T-helper 2 cell (primary cell): Measurements from ENCODE around the gene LAMB1.
"Not testable (repeated sequence)": the region's sequence is repeated elsewhere in the genome, so short reads cannot be mapped to it uniquely, and the experiment has no call there.

ENCODE experiments used
- DNase-seq, 5 experiments: peaks; one replicate each; pipeline versions ENCODE4 v3.0.0 to v3.0.0-alpha.2; 2012 to 2022

LAMB1 gene

DNA sequence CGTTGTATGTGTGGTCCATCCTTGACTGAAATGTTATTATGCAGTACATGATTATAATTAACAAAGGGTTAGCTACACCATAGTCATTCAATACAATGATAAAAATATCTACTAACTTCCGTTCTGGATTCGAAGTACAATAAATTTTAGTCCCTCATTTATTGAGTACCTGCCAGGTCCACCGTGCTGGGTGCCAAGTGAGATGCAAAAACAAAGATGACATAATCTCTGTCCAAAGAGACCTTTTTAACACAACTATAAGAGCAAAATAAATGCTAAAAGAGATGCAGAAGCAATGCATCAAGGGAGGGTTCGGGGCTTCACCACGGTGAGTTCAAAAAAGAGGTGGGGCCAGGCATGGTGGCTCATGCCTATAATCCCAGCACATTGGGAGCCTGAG, 33.1 kb downstream of the LAMB1 start:
- no peak for DNase-seq

DNA sequence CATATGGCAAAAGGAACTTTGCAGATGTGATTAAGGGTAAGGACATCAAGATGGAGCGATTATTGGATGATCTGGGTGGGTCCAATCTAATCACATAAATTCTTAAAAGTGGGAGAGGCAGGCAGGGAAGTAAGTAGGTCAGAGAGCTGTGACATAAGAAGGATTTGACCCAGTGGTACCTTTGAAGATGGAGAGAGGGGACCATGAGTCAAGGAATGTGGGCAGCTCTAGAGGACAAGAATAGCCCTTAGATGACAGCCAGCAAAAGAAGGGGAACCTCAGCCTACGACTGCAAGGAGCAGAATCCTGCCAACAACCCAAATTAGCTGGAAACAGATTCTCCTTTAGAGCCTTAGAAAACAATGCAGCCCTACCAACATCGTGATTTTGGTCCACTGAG, 34.5 kb downstream of the LAMB1 start:
- DNase-seq = no peak

DNA sequence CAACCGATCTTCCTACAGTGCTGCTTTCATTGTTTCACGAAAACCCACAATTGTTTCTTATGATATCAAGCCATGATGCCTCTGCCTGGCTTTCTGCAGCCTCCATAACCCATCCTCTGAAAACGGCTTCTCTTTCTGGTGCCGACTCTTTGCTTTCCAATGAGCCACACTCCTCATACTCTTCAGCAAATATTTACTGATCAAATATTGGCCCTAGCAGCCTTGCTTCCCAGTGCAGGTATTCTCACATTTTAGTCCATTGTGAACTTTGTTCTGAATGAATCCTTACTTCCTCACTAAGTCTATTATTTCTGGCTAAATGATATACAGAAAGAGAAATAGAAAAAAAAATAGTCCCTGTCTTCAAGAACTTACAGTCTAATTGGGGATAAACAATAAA, 35.5 kb downstream of the LAMB1 start:
- no peak for DNase-seq

DNA sequence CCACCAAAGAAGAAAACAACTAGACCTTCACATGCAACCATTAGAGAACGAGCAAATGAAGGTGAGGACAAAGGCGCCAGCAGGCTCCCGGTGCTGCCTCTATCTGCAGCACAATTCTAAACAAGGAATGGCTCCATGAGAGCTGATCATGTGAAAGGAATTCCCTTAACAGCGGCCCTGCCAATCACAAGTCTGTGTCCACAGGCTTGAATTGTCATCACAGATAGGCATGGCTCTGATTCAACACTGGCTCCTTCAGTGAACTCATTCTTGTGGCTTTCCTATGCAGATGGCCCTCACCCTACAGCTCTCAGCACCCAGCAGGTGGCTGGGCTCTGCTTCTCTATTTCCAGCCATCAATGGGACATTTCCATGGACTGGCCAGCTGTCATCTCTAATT, 36.2 kb downstream of the LAMB1 start:
- no peak for DNase-seq

DNA sequence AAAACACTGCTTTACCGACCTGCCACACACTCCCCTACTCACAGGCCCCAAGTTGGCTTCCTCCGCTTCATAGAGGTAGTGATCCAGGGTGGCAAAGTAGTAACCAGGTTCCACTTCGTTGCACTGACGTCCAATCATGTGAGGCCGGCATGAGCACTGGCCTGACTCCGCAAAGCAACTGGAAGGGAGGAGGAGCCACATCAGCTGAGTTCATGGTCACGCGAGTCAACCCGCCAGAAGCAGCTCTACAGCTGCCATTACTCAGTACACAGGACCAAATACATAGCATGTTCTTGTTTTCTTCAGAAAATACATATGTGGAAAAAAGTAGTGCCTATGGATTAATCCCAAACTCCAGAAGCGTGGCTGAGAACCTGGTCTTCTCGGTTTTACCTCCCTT, 38.5 kb downstream of the LAMB1 start:
- no peak for DNase-seq

DNA sequence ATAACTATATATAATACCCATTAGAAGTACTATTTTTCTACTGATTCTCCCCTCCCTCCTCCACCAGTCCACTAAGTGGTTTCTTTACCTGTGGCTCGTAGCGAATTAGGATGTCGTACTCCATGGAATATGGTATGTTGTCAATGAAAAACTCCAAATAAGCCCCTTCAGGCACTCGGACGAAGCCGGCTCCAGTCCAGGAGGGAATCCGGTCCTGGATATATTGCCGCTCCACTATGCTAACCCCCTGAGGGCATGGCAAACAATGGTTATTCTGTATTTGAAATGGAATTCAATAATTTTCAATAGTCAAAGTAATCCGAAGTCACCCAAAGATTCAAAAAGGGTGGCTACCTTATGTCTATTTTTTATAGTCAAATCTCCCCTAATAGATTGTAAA, 40.1 kb downstream of the LAMB1 start:
- DNase-seq = no peak

DNA sequence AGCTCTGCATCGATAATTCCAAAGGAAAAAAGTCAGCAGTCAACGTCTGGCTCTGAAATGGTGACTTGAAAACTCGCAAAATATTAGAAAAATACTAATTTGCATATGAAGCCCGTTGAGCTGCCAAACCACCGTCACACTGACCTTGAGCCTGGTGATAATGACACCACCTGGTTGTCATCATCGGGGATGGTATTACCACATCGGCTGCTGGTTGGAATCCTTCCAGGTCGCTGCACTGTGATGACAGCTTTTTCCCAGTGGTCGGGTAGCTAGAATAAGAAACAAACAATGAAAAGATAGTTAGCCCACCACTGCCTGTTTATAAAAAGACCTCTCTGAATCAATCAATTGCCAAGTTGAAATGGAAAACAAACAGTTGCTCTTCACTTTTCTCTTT, 41.6 kb downstream of the LAMB1 start:
- DNase-seq = no peak

DNA sequence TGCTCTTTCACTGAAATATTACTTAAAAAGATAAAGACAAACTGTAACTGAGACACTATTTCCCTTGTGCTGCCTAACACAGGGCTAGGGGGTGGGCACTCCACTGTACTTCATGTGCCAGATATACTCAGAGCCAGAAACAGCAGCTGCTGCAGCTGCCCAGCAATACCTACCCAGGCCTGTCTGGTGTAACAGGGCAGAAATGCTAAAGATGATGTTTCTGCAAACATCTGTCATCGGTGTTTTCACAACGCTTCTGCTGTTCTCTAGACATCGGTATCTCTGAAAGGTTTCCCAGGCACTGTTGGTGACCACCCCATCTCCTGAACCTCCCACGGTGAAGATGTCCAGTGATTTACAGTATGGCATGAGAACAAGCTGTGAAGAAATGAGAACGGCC, 42.7 kb downstream of the LAMB1 start:
- DNase-seq = no peak

DNA sequence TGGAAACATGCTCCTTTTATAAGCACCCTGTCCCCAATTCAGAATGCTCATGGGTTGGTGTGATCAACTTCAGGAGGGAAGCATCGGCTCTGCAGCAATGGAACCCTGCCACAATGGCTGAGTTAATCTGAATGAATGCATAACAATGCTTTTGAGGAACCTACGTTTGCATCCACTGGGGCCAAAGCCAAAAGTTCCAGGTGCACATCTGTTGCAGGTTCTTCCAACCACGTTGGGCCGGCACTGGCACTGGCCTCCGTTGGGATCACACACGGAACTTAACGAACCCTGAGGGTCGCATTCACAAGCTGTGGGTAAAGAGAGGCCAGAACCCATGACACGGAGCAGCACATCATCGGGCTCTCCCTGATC, 43.4 kb downstream of the LAMB1 start:
- DNase-seq = no peak

DNA sequence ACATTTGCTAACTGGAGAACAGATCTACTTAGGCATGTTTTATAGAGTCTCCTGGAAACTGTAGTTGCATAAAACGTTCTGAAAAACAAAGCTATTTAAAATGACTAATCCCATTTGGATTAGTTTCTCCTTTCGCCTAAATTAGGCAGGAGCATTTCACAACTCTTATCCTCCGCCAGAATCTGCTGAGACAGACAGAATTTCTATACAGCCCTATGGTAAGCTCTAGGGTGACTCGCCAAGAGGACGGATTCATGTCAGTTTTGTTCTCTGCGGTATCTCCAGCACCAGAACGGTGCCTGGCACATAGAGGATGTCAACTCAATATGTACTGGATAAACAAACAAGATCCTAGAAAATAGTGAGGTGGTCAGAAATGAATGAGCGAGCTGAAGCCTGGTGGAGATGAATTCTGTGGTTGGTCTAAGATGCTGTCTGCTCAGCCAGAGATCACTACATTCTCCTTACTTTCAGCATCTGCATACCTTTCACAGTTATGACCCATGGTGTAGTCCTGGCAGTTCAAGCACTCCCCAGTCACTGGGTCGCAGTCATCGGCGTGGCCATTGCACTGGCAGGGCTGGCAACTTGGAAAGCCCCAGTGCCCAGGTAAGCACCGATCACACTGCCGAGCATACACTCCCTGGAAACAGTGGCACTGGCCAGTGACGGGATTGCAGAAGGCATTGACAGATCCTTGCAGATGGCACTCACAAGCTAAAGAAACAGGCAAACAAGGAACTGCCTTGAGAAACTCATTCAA, 44.0 kb downstream of the LAMB1 start:
- no peak for DNase-seq

DNA sequence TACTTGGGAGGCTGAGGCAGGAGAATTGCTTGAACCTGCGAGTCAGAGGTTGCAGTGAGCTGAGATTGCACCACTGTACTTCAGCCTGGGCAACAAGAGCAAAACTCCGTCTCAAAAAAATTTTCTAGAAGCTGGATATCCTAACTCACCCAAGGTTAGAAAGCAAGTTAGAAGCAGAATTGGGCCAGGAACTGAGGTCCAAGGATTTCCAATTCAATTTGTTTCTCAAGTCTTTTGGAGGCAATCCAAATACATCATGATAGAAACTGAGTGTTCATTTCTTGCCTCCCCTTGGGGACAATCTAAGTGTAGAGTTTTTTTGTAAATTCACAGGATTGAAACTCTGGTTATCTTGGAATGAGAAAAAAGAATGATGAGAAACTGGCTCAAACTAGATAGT, 45.5 kb downstream of the LAMB1 start:
- no peak for DNase-seq

DNA sequence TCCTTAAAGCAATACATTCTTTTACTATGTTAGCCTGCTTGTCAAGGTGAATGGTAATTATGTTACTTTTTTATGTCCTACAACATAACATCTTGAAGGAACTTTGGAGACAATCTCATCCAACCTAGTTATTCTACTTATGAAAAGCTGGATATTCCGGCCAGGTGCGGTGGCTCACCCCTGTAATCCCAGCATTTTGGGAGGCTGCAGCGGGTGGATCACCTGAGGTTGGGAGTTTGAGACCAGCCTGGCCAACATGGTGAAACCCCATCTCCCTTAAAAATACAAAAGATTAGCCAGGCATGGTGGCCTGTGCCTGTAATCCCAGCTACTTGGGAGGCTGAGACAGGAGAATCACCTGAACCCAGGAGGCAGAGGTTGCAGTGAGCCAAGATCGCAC, 46.0 kb downstream of the LAMB1 start:
- not testable (repeated sequence) for DNase-seq

DNA sequence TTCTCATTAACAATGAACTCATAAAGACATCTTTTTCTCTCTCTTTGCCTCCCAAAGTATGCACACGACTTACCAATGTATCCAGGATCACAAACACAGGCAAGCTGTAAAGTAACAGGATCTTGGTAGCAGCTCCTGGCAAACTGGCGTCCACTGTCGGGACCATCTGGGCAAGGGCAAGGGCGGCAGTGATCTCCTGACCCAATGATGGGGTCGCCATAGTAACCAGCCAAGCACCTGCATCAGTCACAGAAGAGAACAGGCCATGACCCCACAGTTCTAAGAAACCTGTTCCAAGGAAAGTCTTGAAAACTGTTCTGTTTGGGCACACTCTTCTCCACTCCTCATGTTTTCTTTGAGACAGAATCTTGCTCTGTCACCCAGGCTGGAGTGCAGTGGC, 47.6 kb downstream of the LAMB1 start:
- no peak for DNase-seq

DNA sequence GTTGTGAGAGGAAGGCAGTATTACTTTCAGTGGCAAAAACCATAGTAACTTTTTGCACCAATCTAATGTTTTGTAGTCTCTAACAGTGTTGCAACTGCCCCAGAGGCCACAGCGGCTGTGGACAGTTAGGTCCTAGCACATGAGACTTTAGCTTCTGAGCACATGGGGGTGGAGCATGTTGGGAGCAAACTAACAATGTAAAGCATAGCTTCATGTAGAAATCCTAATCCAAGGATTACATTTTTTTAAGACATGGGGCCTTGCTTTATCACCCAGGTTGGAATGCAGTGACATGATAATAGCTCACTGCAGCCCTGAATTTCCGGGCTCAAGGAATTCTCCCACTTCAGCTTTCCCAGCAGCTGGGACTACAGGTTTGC, 49.0 kb downstream of the LAMB1 start:
- no peak for DNase-seq

DNA sequence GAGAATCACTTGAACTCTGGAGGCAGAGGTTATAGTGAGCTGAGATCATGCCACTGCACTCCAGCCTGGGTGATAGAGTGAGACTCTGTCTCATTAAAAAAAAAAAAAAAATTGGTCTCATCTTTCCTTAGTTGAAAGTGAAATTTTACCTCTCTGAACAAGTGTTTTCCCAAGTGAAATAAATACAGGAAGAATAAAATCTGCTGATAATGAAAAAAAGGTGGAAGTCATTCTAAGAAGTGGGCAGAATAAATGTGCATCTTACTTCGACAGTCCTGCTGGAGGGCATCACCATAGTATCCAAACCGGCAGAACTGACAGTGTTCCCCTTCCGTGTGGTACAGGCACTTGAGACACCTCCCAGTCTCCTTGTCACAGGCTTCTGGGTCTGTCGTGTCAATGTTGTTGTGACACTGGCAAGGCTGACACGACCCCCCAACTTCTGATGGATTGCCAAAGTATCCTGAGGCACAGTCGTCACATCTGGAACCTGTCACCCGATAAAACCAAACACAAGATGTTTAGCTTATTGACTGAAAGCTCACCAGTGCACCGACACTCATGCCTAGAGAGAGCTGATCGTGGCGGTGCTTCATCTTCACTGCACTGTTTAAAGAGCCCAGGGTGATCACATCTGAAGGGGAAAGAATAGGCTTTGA, 49.6 kb downstream of the LAMB1 start:
- no peak for DNase-seq

DNA sequence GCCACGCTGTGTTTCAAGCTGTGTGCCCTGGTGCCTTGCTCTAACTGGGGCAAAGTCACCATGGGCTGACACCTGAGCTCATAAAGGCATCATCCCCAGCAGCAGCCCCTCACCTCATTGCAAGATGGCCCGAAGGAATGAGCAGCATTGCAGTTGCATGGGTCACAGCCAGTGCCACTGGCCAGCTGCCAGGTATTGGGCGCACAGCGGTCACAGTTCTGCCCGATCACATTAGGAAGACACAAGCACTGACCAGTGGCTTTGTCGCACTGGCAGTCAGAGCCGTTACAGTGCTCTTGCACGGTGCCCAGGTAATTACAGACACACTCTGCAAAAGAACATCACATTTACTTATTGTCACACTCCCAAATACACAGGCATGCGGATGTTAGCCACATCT, 51.1 kb downstream of the LAMB1 start:
- DNase-seq = no peak

DNA sequence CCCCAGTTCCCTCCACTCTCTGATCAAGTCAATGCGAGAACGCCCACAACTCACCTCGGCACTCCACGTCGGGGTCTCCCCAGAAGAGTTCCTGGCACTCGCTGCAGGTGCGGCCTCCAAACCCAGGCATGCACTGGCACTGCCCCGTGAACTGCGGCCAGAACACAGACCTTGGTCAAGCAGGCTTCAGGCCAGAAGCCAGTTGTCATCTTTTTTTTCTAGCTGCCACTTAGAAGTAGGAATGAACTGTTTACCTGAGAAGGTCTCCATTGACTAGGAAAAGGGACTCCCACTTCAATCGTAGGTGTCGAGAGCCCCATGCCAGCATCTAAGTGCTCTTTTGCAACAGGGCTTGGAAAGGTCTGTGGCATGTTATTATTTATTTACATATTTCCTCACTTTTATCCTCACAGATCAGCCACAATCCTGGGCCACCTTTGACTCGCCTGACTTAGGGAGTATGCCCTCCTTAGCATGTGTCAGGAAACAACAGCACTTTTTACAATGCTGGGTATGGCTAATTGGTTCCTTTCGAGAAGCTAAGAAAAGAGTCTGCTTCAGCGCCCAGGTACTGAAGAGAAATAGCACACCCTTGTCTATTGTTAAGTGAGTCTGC, 51.7 kb downstream of the LAMB1 start:
- no peak for DNase-seq

DNA sequence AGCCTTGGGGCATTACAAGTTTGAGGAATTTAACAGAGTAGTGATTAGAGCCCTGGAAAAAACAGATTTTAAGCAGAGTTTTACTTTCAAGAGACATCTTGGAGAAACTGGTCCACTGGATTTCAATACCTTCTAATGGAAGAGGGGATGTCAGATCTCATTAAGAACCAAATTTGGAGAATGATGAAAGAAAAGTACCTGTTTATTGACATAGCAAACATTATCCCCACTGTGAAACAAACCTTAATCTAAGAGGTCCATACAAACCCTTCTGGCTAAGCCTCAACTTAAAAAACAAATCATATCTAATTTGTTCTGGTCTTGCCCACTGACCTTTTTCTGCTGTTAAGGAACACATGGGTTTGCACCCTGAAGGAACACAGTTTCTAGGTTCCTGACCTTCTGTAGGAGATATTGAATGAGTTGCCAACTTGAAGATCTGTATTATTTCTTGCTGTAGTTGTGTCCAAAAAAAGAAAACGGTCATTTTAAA, 53.5 kb downstream of the LAMB1 start:
- no peak for DNase-seq

DNA sequence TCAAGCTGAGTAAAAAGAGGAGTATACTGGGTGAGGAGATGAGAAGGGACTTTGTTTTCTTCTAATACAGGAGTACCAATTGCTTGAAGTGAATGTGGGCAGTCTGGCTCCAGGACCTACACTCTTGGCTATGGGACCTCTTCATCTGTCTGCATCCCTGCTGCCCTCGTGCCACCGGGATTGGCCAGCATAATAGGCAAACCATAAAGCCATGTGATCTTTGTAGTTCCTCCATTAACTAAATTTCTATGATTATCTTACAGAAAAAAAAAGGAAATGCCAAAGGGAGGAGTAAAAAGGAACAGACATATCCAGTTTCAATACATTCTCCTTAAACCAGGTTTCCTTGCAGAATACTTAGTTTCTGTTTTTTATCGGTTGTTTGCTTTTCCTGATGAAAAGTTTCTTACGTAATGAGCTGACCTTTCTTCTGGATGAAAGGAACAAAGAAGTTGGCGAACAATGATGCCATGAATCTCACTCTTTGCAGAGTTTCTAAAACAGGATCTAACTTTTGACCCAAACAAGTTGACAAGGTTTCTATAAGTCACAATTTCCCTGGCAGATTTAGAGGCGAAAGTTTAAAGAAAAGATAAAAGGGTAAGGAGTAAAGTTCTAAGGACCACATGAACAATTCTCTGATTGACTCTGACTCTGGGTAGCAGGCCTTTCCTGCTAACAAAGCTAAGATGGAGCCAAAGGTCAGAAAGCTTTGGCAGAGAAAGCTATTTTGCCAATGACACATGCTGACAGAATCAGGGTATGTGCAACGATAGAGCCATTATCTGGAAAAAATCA, 54.1 kb downstream of the LAMB1 start:
- DNase-seq = no peak

DNA sequence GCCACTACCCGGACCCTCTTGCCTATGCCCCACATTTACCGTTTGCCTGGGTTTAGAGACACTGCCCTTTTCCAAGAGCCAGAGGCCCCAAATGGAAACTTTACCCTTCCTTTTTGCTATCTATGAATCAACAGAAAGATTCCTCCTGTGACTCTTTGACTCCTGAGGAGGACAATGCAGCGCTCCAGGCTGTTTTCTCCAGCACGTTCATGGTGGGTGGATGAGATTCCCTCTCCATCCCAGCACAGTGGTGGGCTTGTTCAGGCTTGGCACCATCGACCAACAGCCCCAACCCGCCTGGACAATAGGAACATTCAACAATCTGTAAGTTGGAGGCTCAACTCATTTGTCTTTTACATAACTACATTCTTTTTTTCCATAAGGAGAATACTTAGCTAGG, 56.1 kb downstream of the LAMB1 start:
- DNase-seq = no peak

DNA sequence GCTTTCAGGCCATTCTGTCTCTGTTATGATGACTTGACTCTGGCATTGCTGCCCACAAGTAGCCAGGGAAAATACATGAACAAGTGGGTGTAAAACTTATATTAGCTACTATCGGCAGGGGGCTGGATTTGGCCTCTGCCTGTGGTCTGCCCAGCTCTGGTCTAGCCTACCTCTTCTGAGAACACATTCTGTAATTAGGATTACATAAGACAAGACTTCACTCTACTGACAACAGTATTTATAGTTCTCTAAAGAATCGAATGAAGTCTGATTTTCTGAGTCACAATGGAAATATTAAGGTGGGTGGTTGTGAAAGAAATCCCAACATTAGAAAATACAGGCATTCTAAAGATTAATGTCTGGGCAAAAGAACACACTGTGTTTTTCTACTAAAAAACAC, 56.5 kb downstream of the LAMB1 start:
- DNase-seq = no peak

DNA sequence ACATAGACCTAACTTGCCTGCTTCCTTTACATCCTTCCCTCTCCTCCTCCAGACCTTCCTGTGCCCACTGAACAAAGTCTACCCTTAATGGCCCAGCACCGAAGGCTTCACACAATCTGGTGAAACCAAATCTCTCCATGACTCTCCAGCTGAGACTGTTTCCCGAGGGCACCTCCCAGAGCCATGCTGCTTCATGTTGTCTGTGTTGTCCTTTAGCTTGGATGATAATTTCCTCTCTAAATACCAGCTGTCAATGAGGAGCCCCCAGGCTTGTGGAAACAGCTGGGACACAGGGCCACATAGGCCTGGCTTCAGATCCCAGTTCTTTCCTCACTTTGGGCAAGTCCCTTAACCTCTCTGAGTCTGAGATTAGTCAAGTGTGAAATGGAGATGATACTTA, 57.6 kb downstream of the LAMB1 start:
- no peak for DNase-seq

DNA sequence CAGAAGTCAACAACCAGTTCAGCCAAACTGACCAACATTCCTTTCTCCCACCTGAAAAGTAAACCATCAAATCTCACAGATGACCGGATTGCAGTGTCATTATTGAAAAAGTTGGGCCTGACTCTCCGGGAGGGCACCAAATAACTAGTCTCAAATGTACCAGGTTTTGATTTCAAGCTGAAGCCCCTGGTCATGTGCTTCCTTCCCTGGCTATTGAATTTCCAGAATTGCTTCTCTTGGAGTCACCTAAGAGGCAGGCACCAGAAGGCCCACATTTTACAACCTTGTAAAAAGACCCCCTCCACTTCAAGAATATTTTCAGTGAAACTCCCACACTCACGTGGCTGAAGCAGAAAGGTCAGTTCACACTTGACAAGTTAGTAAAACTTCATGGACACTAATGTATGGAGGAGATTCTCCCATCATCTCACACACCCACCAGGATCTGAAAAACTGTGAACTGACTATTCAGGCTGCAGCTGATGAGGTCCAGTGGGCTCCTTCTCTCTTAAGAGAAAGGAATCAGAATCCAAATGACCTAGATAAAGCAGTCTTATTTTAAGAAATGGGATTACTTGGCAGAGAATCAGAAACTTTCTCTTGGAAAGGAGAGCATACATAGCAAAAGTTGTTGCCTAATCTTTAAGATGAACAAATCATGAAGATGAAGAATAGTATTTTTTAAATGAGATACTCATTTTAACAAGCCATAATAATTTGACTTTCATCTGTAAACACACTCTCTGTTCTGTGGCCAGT, 58.4 kb downstream of the LAMB1 start:
- DNase-seq = no peak
